ENCODE measurements around the gene PDLIM7. TPM values are rescaled to one million over a fixed set of nuclear protein-coding genes. Genes with fewer than 3 reads are reported as not detected.

PDLIM7 gene
- total and polyA plus RNA-seq, 10 of the 15 experiments (the other 5 are each of a cell fraction or from before 2014, with no cell fraction given), result 0.82 to 36.6 (median 19.3) TPM

DNA sequence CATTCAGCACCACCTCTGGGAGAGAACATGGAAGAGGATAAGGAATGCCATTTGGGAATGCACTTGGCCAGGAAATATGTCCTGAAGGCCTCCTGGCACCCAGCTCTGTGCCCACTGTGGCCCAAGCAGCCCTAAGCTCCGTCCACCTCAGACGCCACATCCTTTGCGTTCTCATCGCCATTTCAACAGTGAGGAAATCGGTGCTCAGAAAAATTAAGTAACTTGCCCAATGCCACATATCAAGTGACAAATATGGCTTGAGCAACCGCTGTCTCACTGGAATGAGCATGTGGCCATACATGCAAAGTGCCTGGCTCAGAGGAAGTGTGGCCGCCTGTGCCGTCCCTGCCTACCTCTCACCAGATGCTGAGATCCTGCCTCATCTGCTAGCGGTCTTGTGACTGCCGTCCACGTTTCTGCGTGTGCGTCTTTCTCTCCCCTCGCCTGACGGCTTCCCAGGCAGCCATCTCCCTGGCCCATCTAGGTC is 13.2 kb upstream of the PDLIM7 start (continued):
- TF ChIP-seq, protein P1, sequence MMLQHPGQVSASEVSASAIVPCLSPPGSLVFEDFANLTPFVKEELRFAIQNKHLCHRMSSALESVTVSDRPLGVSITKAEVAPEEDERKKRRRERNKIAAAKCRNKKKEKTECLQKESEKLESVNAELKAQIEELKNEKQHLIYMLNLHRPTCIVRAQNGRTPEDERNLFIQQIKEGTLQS (IDR thresholded peaks at IDR 0.05; ENCODE audit: borderline replicate concordance, extremely low read depth, low read depth, low read length), result no peak
- TF ChIP-seq, protein P2, sequence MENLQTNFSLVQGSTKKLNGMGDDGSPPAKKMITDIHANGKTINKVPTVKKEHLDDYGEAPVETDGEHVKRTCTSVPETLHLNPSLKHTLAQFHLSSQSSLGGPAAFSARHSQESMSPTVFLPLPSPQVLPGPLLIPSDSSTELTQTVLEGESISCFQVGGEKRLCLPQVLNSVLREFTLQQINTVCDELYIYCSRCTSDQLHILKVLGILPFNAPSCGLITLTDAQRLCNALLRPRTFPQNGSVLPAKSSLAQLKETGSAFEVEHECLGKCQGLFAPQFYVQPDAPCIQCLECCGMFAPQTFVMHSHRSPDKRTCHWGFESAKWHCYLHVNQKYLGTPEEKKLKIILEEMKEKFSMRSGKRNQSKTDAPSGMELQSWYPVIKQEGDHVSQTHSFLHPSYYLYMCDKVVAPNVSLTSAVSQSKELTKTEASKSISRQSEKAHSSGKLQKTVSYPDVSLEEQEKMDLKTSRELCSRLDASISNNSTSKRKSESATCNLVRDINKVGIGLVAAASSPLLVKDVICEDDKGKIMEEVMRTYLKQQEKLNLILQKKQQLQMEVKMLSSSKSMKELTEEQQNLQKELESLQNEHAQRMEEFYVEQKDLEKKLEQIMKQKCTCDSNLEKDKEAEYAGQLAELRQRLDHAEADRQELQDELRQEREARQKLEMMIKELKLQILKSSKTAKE (IDR thresholded peaks at IDR 0.05; ENCODE audit: low read depth, poor library complexity, severe bottlenecking), result peak; percentile 37
- TF ChIP-seq JUND (IDR thresholded peaks at IDR 0.05; ENCODE audit: low read depth, low read length), result no peak
- no peak for TF ChIP-seq RELA (IDR thresholded peaks at IDR 0.05; ENCODE audit: borderline replicate concordance, partially characterized antibody)
- no peak for TF ChIP-seq ZNF217 (IDR thresholded peaks at IDR 0.05)
- no peak for TF ChIP-seq ZZZ3 (IDR thresholded peaks at IDR 0.05; ENCODE audit: control insufficient read depth, insufficient read length, low read depth)
- TF ChIP-seq SMC3 (IDR thresholded peaks at IDR 0.05; ENCODE audit: borderline replicate concordance, low read length), result no peak
- TF ChIP-seq GATAD2B (conservative IDR thresholded peaks at IDR 0.05; ENCODE audit: low read depth), result no peak
- TF ChIP-seq SMAD1 (IDR thresholded peaks at IDR 0.05; ENCODE audit: low read depth, partially characterized antibody), result no peak
- TF ChIP-seq CHD4 (IDR thresholded peaks at IDR 0.05), result no peak
- TF ChIP-seq BRCA1 (IDR thresholded peaks at IDR 0.05; ENCODE audit: low read depth, low read length), result no peak
- no peak for TF ChIP-seq HDAC6 (IDR thresholded peaks at IDR 0.05; ENCODE audit: unreplicated experiment)
- TF ChIP-seq, protein P3, sequence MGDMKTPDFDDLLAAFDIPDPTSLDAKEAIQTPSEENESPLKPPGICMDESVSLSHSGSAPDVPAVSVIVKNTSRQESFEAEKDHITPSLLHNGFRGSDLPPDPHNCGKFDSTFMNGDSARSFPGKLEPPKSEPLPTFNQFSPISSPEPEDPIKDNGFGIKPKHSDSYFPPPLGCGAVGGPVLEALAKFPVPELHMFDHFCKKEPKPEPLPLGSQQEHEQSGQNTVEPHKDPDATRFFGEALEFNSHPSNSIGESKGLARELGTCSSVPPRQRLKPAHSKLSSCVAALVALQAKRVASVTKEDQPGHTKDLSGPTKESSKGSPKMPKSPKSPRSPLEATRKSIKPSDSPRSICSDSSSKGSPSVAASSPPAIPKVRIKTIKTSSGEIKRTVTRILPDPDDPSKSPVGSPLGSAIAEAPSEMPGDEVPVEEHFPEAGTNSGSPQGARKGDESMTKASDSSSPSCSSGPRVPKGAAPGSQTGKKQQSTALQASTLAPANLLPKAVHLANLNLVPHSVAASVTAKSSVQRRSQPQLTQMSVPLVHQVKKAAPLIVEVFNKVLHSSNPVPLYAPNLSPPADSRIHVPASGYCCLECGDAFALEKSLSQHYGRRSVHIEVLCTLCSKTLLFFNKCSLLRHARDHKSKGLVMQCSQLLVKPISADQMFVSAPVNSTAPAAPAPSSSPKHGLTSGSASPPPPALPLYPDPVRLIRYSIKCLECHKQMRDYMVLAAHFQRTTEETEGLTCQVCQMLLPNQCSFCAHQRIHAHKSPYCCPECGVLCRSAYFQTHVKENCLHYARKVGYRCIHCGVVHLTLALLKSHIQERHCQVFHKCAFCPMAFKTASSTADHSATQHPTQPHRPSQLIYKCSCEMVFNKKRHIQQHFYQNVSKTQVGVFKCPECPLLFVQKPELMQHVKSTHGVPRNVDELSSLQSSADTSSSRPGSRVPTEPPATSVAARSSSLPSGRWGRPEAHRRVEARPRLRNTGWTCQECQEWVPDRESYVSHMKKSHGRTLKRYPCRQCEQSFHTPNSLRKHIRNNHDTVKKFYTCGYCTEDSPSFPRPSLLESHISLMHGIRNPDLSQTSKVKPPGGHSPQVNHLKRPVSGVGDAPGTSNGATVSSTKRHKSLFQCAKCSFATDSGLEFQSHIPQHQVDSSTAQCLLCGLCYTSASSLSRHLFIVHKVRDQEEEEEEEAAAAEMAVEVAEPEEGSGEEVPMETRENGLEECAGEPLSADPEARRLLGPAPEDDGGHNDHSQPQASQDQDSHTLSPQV (IDR thresholded peaks at IDR 0.05), result no peak
- TF ChIP-seq JUNB (IDR thresholded peaks at IDR 0.05), result no peak
- TF ChIP-seq FOS (IDR thresholded peaks at IDR 0.05; ENCODE audit: borderline replicate concordance, extremely low read depth, insufficient read length), result no peak
- TF ChIP-seq SRF (IDR thresholded peaks at IDR 0.05; ENCODE audit: low read depth in 2 of 2, low read length in 2 of 2), result peak in 1 of 2 experiments; percentile 60; a peak in 1 of 4 replicates
- no peak for TF ChIP-seq ATF7 (IDR thresholded peaks at IDR 0.05; ENCODE audit: low read depth)
- TF ChIP-seq YY1 (IDR thresholded peaks at IDR 0.05; ENCODE audit: low read depth, low read length), result no peak
- TF ChIP-seq RFX5 (IDR thresholded peaks at IDR 0.05; ENCODE audit: low read depth, low read length), result no peak
- TF ChIP-seq HDGF (IDR thresholded peaks at IDR 0.05), result peak; percentile 94
- no peak for TF ChIP-seq POLR2AphosphoS2 (IDR thresholded peaks at IDR 0.05; ENCODE audit: low read depth, low read length)
- TF ChIP-seq CBFB (IDR thresholded peaks at IDR 0.05; ENCODE audit: low read depth), result no peak
- no peak for TF ChIP-seq MEF2A (IDR thresholded peaks at IDR 0.05; ENCODE audit: insufficient read depth, low read depth, low read length)
- no peak for TF ChIP-seq PML (IDR thresholded peaks at IDR 0.05; ENCODE audit: low read length)
- TF ChIP-seq BHLHE40 (IDR thresholded peaks at IDR 0.05; ENCODE audit: borderline replicate concordance in 1 of 2, low read depth in 2 of 2, low read length in 1 of 2), result peak; percentile 67 to 72; a peak in 2 of 4 replicates
- 0 out of 2 replicates have a peak, but pooled peaks have one; percentile 1 for TF ChIP-seq SMARCA5 (IDR thresholded peaks at IDR 0.05)
- TF ChIP-seq RCOR1 (conservative IDR thresholded peaks at IDR 0.05; ENCODE audit: low read depth, low read length), result no peak
- TF ChIP-seq TBL1XR1 (IDR thresholded peaks at IDR 0.05; ENCODE audit: low read depth, low read length), result no peak

Measured in GM12878 (cell line).